ENCODE data around the gene SHISAL2A.

Gene SHISAL2A

GRCh38 chr1:52668711-52669110 lies 35.7 kb downstream of the SHISAL2A start:
- in situ Hi-C loops (cut with HindIII; ENCODE audit: low sequenced_read_pairs): no loop called here
- DNase-seq (ENCODE audit: low read depth, low spot score): no peak
- no peak for TF ChIP-seq CTCF (IDR thresholded peaks at IDR 0.05; ENCODE audit: low read depth, low read length)
- no peak overlapping the region for H3K4me3 ChIP-seq (ENCODE audit: low read depth, low read length)

- TF ChIP-seq CTCF (IDR thresholded peaks at IDR 0.05; ENCODE audit: low read depth, low read length): no peak
- DNase-seq (ENCODE audit: low read depth, low spot score): no peak
- in situ Hi-C loops (cut with HindIII; ENCODE audit: low sequenced_read_pairs): no loop called here
- no peak overlapping the region for H3K4me3 ChIP-seq (ENCODE audit: low read depth, low read length)
Measured at GRCh38 chr1:52669696-52670095, 36.7 kb downstream of the SHISAL2A start.

GRCh38 chr1:52670604-52671003 lies 37.6 kb downstream of the SHISAL2A start:
- TF ChIP-seq CTCF (IDR thresholded peaks at IDR 0.05; ENCODE audit: low read depth, low read length): no peak
- in situ Hi-C loops (cut with HindIII; ENCODE audit: low sequenced_read_pairs): no loop called here
- no peak for DNase-seq (ENCODE audit: low read depth, low spot score)
- no peak overlapping the region for H3K4me3 ChIP-seq (ENCODE audit: low read depth, low read length)

- TF ChIP-seq CTCF (IDR thresholded peaks at IDR 0.05; ENCODE audit: low read depth, low read length): no peak
- no peak overlapping the region for H3K4me3 ChIP-seq (ENCODE audit: low read depth, low read length)
- DNase-seq (ENCODE audit: low read depth, low spot score): no peak
- in situ Hi-C loops (cut with HindIII; ENCODE audit: low sequenced_read_pairs): no loop called here
Measured at GRCh38 chr1:52672946-52673345, 40.0 kb downstream of the SHISAL2A start.

- no peak overlapping the region for H3K4me3 ChIP-seq (ENCODE audit: low read depth, low read length)
- TF ChIP-seq CTCF (IDR thresholded peaks at IDR 0.05; ENCODE audit: low read depth, low read length): no peak
- in situ Hi-C loops (cut with HindIII; ENCODE audit: low sequenced_read_pairs): no loop called here
- no peak for DNase-seq (ENCODE audit: low read depth, low spot score)
Measured at GRCh38 chr1:52673513-52673912, 40.5 kb downstream of the SHISAL2A start.

GRCh38 chr1:52674497-52675384 lies 41.8 kb downstream of the SHISAL2A start:
- TF ChIP-seq CTCF (IDR thresholded peaks at IDR 0.05; ENCODE audit: low read depth, low read length): no peak
- H3K4me3 ChIP-seq (ENCODE audit: low read depth, low read length): no peak overlapping the region
- in situ Hi-C loops (cut with HindIII; ENCODE audit: low sequenced_read_pairs): no loop called here
- DNase-seq (ENCODE audit: low read depth, low spot score): no peak

All from astrocyte of the spinal cord (primary cell).